Esophagus muscularis mucosa (tissue), 3 donors: ENCODE results near the gene SLC39A11.

Experiments
- POLR2AphosphoS5 ChIP-seq, 2 donors: sonication (generic); formaldehyde crosslinking; IDR thresholded peaks; one replicate each; pipeline ENCODE4 v1.6.1; 2017; ENCODE audit warnings: antibody characterized with exemption in 2 of 2
- TF ChIP-seq, protein P1 (sequence below), 3 experiments: fragments of 200-600 bp in 2 of 3; fragments of 450-650 bp in 1 of 3; sonication (generic) in 2 of 3; IDR thresholded peaks; one replicate each; pipeline ENCODE4 v1.5.1; 2017 to 2019; ENCODE audit warnings: antibody characterized with exemption in 3 of 3, mild to moderate bottlenecking in 2 of 3, moderate library complexity in 1 of 3

DNA sequence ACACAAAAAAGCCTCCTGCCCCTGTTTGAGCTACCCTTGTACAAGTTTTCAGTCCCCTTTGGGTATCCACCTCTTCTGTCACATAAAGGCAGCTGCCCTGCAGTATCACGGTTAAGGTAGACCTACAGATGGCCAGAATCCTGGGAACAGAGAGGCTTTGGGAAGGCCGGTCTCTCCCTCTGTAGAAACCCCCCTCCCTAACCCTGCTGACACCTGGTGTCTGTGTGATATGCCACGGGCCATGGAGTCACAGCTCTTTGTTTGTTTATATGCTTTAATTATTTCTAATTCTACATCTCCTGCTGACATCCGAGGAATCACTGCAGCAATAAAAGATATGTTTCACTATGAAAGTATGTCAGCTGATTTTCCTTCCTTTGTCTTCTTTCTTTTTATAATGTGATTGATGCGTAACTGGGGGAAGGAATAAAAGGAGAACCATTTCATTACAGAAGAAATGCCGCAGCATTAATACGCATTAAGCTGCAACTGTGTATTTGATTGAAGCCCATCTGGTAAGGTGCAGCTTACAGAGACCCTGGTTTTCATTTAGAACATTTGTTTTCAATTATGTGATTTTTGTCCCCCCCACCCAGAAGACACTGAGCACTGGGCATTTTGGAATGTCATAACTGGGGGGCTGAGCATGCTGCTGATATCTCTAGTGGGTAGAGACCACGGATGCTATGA, 142.1 kb downstream of the SLC39A11 start:
- TF ChIP-seq, protein P1, sequence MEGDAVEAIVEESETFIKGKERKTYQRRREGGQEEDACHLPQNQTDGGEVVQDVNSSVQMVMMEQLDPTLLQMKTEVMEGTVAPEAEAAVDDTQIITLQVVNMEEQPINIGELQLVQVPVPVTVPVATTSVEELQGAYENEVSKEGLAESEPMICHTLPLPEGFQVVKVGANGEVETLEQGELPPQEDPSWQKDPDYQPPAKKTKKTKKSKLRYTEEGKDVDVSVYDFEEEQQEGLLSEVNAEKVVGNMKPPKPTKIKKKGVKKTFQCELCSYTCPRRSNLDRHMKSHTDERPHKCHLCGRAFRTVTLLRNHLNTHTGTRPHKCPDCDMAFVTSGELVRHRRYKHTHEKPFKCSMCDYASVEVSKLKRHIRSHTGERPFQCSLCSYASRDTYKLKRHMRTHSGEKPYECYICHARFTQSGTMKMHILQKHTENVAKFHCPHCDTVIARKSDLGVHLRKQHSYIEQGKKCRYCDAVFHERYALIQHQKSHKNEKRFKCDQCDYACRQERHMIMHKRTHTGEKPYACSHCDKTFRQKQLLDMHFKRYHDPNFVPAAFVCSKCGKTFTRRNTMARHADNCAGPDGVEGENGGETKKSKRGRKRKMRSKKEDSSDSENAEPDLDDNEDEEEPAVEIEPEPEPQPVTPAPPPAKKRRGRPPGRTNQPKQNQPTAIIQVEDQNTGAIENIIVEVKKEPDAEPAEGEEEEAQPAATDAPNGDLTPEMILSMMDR (IDR thresholded peaks at IDR 0.05) = no peak
- TF ChIP-seq POLR2AphosphoS5 (IDR thresholded peaks at IDR 0.05) = no peak
